GM21367 (cell line): Measurements from ENCODE around the gene ECE1.
A peak's percentile ranks its signal among the peaks of the same experiment; 100 is the strongest.
"Not testable (repeated sequence)": the region's sequence is repeated elsewhere in the genome, so short reads cannot be mapped to it uniquely, and the experiment has no call there.

ENCODE experiments used
- ATAC-seq: cut with Tn5 transposase; IDR thresholded peaks from one replicate; pipeline ENCODE4 v1.9.1; 2021; ENCODE audit not compliant: unreplicated experiment

ECE1 gene

GRCh38 chr1:21189421-21189820, 100.8 kb downstream of the ECE1 start:
- no peak for ATAC-seq

DNA sequence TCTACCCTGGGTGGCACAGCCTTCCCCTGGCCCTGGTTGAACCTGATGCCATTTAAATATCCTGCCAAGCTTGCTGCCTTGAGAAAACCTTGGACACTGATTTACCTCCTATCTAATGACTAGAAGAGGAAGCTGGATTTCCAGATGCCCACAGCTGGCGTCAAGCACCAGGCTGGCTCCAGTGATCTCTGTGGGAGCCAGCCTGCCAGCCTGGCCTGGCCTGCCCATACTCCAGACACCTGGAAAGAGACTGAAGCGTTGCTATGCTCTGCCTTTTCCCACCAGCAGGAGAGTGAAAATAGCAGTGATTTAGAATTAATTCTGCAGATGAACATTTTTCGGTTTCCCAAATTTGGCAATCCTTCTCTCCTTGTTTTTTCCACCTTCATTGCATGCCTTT, 102.0 kb downstream of the ECE1 start:
- no peak for ATAC-seq

GRCh38 chr1:21185221-21185731, 105.0 kb downstream of the ECE1 start:
- no peak for ATAC-seq

DNA sequence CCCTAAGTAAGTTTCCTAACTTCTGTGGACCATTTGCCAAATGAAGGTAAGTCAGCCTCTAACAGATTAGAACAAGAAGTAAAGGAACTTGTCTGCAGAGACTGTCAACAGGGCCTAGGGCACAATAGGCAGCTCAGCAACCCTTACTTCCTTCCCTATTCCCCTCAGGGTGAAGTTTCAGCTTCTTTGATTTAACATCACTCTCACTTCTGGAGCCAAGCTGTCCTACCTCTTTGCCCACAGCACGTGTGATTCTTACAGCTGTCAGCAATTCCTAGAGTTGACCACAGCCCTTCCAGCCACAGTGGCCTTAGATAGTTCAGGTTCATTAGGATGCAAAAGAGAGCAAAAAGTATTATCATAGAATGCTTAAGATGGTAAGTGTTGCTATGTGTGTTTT, 106.0 kb downstream of the ECE1 start:
- ATAC-seq = no peak

DNA sequence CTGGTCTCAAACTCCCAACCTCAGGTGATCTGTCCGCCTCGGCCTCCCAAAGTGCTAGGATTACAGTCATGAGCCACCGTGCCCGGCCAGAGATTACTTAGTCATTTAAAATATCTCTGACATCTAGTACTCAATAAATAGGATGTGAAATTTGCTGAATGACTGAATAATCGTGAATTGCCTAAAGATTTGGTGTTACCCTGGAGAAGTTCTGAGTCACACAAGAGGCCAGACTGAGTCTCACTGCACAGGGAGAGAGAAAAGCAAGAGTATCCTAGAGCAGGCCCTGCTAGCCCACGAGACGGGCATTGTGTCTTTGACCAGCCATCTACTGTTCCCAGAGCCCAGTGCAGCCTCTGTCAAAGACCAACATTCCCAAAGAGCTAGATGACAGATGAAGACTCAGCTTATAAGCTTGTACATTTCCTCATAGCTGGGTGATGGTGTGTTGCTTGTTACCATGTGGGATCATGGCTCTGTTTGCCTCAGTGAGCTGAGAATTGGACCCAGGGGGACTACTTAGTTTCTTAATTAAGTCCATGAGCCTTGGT, 108.0 kb downstream of the ECE1 start:
- ATAC-seq = no peak

DNA sequence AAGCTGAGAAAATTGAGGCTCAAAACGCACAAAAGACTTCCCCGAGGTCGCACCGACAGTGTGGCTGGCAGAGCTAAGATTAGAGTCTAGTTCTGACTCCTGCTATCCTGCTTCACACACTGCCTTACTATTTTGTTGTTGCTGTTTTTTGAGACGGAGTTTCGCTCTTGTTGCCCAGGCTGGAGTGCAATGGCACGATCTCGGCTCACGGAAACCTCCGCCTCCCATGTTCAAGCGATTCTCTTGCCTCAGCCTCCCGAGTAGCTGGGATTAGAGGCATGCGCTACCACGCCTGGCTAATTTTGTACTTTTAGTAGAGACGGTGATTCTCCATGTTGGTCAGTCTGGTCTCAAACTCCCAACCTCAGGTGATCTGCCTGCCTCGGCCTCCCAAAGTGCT, 112.0 kb downstream of the ECE1 start:
- not testable (repeated sequence) for ATAC-seq

DNA sequence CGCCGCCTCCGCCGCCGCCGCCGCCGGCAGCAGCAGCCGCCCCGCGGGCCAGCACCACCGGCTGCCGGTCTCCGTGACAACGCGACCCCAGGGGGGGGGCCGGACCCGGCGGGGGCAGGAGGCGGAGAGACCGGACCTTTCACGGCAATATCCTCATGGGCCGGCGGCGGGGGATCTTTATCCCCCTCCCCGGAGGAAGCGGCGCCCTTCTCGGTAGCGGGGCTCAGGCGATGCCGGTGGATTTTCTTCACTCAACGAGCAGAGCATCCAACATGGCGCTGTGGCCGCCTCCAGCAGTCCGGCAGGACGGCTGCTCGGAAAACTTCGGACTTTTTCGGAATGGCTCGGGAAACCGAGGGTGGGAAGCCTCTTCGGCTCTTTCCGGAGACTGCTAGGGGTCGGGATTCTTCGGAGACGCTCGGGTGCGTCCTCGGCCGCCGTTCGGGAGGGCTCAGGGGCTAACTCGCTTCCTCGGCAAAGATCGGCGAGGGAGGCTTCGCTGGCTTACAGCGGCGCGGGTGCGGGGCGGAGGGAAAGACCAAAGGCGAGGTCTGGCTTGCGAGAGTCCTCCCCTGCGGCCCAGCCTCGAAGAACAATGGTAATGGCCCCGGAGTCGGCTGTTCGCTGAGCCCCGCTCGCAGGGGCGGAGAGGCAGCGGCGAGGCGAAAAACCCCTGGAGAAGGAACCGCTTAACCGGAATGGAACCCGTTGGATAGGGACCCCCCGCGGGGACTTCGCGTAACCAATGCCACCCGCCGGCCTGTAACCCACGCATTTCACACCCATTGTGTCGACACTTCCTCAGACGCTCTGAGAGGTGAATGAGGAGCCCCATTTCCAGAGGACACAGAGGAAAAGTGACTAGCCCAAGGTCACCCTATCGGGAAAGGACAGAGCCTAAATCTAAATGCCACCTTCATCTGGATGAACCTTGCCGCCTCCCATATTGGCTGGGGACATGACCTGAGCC, 113.4 kb downstream of the ECE1 start, which contains the start of gene EIF4G3:
EIF4G3 (minus strand) TSS at position 312 of the 970 bp plus-strand sequence. CDS start 174,155 bp downstream, outside the sequence.
- ATAC-seq = peak; percentile 89

DNA sequence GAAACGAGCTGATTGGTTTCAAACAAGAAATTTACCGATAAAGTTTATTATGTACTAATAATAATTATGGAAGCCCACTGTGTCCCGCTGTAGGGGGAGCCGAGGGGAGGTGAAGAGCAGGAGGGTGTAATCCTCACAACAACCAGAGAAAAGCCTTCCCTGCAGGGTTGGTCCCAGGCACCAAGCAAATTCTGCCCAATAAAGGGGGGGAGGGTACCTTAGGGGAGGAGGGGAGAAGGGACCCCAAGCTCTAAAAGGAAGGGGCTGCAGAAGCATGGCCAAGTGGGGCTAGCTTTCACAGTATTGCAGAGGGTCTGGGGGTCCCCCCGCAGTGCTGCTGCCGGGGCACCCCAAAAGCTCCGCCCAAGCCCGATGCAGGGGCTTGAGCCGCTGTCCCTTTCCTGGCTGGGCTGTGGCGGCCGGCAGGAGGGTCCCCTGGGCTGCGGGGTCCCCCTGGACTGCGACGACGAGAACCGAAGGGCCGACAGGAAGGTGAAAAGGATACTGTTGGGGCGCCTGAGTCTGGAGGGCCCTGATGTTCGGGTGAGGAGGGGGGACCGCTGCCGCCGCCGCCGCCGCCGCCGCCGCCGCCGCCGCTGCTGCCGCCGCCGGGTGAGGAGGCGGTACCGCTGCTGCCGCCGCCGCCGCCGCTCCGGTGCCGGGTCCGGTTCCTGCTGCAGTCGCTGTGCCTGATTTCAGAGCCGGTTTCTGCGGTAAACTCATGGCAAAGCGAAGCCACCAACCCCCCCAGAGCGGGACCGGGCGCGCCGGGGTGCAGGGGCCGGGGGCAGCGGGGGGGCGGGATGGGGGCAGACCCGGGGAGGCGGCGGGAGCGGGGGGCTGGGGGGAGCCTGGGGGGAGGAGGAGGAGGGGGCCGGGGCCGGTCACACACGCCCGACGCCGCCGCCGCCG, 114.3 kb downstream of the ECE1 start:
- ATAC-seq = peak; percentile 5

- ATAC-seq = no peak
Observed at GRCh38 chr1:21175324-21175669, 115.0 kb downstream of the ECE1 start.

- ATAC-seq = no peak
Observed at GRCh38 chr1:21174654-21175323, 115.5 kb downstream of the ECE1 start.

DNA sequence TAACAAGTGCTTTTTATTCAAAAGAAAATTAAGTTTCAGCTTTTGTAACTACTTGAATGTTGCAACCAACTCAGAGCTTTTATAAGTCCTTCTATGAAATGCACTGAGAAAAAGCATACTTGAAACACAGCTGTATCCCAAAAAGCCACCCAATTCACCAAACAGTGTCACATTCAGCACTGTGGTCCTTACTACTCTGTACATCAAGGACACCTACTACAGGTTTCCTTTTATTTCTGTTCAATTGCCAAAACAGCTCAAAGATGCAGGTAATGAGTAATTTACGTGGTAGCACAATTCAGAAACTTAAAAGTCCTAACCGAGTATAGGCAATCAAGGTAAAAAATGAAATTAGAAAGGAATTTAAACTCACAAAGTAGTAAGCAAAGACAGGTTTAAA, 116.0 kb downstream of the ECE1 start:
- ATAC-seq = no peak

- not testable (repeated sequence) for ATAC-seq
Observed at GRCh38 chr1:21173096-21173495, 117.2 kb downstream of the ECE1 start.

DNA sequence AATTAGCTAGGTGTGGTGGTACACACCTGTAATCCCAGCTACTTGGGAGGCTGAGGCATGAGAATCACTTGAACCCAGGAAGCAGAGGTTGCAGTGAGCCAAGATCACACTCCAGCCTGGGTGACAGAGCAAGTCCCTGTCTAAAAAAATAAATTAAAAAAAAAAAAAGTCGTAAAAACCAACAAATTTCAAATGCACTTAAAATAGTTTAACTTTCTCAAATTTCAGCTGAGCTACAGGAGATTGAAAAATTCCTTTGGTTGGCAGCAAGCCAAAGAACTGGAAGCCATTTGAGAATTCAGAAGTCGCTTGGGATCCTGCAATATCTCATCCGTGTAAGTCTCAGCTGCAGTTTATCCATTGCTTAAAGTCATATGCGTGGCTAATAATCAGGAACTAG, 119.4 kb downstream of the ECE1 start:
- not testable (repeated sequence) for ATAC-seq

DNA sequence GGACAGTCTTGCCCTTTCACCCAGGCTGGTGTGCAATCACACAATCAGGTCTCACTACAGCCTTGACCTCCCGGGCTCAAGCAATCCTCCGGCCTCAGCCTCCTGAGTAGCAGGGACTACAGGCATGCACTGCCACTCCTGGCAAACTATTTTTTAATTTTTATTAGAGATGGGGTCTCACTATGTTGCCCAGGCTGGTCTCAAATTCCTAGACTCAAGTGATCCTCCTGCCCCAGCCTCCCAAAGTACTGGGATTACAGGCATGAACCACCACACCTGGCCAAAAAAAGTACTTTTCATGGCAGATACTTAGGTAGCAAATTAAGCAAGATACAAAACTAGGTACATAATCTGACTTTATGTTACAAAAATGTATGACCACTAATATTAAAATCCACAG, 121.8 kb downstream of the ECE1 start:
- no peak for ATAC-seq
